Choroid plexus epithelial cell (primary cell): Measurements from ENCODE around the gene MRPL41.

Experiments
- DNase-seq: peaks from one replicate; pipeline ENCODE4 v3.0.0-alpha.2; 2010; ENCODE audit warnings: low read depth
- H3K4me3 ChIP-seq: 2 replicates; pipeline ENCODE4 v1.5.1; 2011; ENCODE audit warnings: low read depth, mild to moderate bottlenecking, control low read depth, low read length, moderate library complexity
- TF ChIP-seq, protein P1 (sequence below): conservative IDR thresholded peaks from 2 replicates; pipeline ENCODE4 v1.5.1; 2011; ENCODE audit warnings: low read depth, mild to moderate bottlenecking, control low read depth, inconsistent platforms, low read length, moderate library complexity

MRPL41 gene

DNA sequence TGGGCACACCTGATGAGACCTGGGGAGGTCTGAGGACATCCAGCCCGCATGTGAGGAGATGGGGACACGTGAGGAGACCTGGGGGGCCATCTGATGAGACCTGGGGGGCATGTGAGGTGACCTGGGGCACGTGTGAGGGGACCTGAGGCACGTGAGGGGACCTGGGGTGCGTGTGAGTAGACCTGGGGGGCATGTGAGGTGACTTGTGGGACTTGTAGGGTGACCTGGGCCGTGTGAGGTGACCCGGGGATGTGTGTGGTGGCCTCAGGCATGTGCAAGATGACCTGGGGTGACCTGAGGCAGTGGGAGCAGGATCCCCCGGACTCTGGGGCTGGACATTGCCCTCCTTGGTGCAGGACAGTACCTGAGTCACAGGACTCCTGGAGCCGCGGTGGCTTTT is 32.1 kb upstream of the MRPL41 start:
- TF ChIP-seq, protein P1, sequence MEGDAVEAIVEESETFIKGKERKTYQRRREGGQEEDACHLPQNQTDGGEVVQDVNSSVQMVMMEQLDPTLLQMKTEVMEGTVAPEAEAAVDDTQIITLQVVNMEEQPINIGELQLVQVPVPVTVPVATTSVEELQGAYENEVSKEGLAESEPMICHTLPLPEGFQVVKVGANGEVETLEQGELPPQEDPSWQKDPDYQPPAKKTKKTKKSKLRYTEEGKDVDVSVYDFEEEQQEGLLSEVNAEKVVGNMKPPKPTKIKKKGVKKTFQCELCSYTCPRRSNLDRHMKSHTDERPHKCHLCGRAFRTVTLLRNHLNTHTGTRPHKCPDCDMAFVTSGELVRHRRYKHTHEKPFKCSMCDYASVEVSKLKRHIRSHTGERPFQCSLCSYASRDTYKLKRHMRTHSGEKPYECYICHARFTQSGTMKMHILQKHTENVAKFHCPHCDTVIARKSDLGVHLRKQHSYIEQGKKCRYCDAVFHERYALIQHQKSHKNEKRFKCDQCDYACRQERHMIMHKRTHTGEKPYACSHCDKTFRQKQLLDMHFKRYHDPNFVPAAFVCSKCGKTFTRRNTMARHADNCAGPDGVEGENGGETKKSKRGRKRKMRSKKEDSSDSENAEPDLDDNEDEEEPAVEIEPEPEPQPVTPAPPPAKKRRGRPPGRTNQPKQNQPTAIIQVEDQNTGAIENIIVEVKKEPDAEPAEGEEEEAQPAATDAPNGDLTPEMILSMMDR = no peak

DNA sequence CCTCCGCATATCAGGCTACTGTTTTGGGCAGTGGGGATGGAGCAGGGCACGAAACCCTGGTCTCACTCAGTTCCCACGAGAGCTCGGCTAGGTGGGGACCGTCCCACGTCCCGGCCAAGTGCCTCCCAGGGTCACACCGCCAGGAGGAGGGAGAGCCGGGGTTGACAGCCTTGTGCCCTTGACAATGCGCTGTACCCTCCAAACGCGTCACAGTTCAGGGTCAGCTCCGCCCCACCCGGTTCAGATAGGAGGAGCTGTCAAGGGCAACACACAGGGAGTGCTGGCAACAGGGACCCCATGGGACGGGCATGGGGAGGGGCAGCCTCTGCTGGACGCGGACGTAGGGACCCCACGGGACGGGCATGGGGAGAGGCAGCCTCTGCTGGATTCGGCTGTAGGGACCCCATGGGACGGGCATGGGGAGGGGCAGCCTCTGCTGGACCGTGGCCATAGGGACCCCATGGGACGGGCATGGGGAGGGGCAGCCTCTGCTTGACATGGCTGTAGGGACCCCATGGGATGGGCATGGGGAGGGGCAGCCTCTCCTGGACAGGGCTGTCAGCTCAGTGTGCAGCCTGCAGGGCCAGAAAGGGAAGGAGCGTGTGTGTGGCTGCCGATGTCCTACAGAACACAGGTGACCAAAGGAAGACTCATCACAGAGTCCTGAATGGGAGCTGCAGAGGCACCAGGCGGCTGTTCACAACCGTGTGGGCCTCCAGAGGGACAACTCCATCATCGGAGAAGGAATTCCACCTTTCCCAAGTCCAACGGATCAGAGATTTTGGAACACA is 30.9 kb upstream of the MRPL41 start:
- no peak for DNase-seq
- TF ChIP-seq, protein P1 = no peak
- H3K4me3 ChIP-seq = no peak overlapping the region

More for the DNA sequence above, 32.1 kb upstream of the MRPL41 start:
- H3K4me3 ChIP-seq = no peak overlapping the region
- DNase-seq = no peak

DNA sequence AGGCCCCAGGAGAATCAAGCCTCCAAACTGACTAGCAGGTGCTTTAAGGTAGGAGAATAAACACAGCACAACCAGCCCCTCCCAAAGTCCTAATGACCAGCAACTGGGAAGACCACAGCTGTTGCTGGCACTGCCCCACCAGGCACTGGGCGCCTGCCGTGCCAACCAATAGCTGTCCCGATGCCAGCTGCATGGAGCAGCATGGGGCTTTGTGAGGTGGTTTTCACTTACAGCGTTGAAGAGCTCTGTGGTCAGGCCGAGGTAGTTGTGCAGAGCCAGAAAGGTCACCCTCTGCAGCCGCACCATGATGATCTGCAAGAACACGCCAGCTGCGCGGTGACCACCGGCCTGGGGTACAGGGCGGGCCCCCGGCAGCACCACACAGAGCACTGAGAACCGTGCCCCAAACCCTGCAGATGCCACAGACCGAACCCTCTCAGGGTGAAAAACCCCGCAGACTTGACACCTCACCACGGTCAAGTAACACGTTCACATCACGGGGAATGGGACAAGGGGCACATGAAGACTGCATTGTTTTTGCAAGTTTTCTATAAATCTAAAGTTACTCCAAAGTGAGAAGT is 30.2 kb upstream of the MRPL41 start:
- no peak for DNase-seq
- TF ChIP-seq, protein P1 = no peak
- H3K4me3 ChIP-seq = no peak overlapping the region

DNA sequence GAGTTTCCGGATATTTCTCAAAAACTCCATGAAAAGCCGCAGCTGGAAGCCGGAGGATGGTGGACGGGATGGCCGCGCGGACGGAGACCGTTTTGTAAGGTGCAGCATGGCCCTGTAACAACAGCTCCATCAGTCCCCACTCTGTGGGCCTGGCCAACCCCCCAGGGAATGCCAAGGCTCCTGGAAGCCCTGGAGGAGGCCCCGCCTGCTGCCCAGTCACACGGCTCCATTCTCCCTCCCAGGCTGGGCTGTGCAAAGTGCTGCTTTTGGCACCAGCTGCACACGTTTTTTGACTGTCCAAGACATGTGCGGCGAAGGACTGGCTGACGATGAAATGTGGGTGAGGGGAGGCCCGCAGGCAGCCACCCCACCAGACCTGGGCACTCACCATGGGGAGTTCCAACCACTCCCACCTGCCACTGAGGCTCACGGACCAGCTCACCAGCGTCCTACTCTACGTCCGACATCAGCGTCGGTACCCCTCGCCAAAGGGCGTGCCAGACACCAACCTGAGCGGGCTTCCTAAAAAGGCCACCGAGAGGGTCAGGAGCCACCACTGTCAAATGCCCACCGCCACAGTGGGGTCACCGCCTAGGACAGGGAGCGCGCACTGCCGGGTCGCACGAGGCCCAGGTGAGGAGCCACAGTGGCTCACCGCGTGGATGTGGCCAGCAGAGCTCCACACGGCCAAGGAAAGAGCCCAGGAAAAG is 28.8 kb upstream of the MRPL41 start:
- TF ChIP-seq, protein P1 = no peak
- no peak for DNase-seq
- H3K4me3 ChIP-seq = no peak overlapping the region

DNA sequence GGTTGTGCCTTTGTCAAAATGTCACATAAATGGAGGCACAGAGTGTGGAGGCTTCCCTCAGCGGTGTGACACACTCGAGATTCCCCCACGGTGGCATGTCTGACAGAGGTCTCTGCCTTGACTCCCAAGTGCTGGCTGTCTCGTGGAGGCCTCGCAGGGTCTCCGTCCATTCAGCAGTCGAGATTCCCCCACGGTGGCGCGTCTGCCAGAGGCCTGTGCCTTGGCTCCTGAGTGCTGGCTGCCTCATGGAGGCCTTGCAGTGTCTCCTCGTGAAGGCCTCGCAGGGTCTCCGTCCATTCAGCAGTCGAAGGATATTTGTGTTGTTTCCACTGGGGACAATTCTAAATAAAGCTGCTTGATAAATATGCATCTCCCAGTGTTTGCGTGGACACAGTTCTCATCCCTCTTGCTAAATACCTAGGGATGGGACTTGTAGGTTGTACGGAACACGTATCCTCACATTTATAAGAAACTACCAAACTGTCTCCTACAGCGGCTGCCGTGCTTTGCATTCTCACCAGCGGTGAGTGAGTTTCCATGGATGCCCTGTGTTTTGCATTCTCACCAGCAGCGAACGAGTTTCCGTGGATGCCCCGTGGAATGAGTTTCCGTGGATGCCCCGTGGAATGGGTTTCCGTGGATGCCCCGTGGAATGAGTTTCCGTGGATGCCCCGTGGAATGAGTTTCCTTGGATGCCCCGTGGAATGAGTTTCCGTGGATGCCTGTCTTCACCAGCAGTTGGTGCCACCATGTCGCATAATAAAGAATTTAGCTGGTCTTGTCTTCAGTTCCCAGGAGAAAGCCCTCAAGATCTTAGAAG is 27.3 kb upstream of the MRPL41 start:
- TF ChIP-seq, protein P1 = no peak
- no peak overlapping the region for H3K4me3 ChIP-seq
- no peak for DNase-seq

DNA sequence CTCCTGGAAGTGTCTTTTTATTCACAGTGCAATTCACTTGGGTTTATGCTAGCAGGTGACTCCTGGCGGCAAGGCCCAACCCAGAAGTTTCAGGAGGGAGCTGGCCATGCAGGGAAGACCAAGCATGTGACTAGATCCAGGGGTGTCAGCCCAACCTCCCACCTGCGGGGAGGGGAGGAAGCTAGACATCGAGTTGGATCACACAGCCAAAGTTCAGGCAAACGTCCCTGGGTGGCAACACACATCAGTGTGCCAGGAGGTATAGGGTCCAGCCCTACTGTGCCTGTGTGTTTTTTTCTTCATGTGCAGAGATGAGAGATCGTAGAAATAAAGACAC is 26.7 kb upstream of the MRPL41 start:
- no peak overlapping the region for H3K4me3 ChIP-seq
- TF ChIP-seq, protein P1 = no peak
- no peak for DNase-seq
